GM19025 (cell line): Measurements from ENCODE around the gene NEU2.

ENCODE experiments used
- ATAC-seq: cut with Tn5 transposase; IDR thresholded peaks from one replicate; pipeline ENCODE4 v1.9.1; 2021; ENCODE audit warnings: mild to moderate bottlenecking, low read depth, moderate library complexity; ENCODE audit not compliant: unreplicated experiment

NEU2 gene

DNA sequence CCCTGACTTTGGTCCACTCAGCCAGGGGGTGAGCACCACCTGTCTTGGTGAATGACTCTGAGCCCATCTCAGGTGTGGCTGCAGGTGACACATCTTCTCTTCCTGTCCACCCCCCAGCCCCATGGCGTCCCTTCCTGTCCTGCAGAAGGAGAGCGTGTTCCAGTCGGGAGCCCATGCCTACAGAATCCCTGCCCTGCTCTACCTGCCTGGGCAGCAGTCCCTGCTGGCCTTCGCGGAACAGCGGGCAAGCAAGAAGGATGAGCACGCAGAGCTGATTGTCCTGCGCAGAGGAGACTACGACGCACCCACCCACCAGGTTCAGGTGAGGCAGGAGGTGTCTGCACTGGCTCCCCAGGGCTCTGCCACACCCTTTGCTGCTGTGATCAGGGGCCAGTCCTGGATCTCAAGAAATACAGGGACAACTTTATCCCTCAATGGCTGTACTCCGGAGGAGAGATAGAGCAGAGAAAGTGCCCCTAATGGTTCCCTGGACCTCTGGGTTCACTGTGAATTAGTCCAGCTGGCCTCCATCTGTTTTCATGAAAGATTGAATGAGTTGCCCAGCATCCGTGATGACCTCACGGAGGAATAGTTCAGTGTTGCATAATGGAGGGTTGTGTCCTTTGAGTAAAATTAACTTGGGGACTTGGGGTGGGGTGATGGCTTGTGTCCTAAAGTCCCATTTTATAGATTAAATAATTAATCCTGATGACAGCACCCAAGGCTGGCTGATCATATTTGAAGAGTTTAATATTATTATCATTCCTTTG lies at the start of gene NEU2:
TSS of gene NEU2 (plus strand) at position 122 of the 770 bp plus-strand sequence. CDS start at position 122, 0 bp downstream.
- no peak for ATAC-seq

DNA sequence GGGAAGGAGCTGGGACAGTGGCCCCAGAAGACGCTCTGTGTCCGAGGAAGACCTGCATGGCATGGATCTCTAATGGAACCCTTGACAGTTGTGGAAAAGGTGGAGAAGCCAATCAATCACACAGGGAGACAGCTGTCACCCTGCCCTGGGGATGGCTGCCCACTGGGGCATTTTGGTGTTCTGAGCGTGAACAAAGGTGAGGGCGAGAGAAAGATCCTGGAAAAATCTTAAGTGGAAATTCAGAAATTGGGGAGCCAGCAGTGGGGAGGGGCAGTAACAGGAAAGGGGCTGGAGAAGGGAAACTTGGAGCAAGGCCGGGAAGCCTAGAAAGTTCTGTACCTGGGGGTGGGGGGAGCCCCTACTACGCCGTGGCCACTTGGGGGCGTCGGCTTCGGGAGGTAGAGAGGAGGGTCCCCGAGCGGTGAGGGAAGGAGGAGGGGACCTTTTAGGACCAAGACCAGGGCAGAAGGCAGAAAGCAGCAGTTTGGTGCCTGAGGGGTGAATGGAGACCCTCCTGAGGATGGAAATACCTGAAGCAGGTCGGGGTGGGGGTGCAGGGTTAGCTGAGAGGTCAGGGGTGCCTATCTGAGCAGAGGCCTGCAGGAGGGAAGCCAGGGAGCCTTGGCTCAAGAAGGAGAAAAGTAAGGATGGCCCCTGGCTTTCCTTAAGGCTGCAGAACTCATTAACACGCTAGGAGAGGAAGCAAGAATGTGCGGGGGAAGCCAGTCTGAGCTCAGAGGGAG lies 49.4 kb upstream of the NEU2 start:
- no peak for ATAC-seq

DNA sequence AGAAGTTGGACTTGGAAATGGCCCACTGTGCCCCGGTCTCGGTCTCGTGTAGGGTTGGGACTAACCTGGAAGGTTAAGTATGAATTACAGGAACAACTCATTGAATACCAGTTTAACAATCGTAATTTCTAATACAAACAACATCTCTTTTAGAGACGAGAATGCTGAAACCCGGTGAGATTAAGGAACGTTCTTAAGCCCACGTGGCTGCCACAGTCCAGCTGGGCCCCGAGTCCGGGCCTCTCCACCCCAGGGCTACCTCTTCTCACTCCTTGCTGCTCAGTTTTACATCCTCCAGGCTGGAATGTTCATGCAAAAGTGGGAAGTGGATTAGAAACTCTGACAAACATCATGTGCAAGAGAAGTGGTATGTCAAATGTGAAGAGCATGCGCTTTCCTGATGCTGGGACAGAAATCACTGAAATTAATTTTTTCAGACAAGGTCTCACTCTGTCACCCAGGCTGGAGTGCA lies 48.8 kb upstream of the NEU2 start:
- no peak for ATAC-seq

DNA sequence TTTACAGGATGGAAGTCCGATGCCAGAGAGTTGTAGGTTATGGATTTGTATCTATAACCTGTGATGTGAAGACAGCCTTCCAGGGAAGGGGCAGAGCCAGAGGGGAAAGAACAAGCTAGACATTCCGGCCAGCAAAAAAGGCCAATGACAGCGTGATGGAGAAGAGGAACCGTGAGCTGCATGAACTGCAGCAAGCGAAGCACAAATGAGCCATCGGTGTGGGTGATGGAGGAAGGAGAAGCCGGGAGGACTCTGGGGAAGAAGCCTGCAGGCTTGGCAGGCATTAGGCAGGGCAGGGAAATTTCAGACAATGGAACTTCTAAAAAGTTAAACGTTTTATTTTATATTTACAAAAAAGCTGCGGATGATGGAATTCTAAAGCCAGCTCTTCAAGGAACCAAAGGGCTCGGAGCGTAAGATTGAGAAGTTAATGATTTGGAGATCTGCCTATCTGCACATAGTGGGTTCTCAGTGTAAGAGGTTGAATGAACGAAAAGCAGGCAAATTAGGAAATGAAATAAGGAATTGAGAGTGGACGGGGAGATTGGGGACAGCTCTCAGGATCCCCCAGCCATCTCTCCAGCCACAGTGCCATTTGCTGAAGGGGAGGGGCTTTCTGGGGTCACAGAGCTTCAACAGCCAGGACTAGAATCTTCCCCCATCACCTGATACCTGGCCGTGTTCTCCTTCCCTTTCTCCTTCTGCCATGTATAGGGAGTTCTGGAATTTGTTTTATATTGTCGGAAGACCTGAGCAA lies 47.8 kb upstream of the NEU2 start:
- no peak for ATAC-seq

DNA sequence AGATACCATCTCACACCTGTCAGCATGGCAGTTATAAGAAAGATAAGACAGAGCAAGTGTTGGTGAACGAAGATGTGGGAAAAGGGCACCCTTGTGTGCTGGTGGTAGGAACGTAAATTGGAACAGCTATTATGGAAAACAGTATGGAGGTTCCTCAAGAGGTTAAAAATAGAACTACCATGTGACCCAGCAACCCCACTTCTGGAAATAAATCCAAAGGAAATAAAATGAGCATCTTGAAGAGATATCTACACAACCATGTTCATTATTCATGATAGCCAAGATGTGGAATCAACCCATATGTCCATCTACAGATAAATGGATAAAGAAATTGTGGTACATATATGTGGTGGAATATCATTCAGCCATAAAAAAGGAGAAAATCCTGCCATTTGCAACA lies 46.3 kb upstream of the NEU2 start:
- ATAC-seq: no peak

DNA sequence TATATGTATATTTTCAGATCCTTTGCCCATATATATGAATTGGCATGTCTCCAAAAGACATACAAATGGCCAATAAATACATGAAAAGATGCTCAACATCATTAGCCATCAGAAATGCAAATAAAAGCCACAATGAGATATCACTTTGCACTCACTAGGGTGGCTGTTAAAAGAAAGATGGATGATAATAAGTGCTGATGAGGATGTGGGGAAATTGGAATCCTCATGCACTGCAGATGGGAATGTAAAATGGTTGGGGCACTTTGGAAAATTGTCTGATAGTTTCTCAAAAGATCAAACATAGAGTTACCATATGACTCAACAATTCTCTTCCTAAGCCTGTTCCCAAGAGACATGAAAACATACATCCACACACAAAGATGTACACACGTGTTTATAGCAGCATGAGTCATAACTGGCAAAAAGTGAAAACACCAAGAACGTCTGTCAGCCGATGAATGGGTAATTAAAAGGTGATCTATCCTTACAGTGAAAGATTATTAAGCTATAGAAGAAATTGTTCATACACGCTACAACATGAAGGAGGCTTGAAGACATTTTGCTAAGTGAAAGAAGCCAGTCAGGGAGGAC lies 39.1 kb upstream of the NEU2 start:
- no peak for ATAC-seq

DNA sequence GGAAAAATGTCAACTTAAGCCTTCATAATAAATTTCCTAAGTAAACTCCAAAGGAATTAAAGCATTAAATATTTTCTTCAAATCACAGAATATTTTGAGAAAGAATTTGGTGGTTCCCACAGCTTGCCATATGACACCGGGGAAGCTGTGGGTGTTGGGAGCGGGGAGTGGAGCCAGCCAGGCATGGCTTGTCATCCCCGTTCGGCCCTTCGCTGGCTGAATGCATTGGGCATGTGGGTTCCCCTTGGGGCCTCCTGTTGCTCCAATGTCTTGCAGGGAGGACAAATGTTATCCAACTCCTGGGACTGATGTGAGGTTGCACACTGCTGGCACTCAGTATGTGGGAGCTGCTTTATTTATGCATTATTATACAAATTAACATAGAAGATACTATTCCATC lies 38.0 kb upstream of the NEU2 start:
- ATAC-seq: no peak

DNA sequence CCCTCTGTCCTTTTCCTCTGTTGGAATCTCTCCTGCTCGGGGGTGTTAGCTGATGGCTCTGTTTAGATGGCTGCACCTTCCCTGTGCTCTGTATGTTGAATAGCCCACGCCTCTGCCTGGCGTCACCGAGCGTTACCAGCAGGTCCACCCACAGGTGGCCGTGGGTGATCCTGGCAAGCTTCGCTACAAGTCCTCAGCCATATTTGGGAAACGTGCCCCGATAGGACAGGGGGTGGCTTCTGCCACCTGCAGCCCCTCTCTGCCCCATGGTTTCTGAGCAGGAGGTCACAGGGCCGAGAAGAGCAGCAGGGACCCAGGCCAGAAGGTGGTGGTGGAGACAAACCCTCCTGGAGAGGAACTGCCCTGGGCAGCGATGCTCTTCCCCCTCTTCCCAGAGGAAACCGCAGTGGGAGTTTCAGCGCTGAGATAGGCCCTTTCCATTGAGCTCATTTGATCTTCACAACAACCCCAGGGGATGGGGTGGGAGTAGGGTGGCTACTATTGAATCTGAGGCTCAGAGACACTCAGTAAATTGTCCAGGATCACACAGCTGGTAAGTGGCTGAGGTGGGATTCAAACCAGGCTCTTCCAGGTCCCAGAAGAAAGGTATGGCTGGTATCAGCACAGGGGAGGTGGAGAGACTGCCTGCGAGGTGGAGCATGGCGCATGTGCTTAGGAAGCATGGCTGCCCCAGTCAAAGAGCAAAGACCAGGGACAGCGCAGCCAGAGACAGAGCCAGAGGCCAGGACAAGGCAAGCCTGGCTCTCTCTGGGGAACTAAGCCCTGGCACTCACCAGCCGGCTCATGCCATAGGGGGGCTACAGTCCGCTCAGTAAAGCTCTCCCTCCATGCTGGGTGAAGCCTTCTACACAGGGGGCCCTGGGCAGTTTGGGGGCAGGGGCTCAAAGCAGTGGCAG lies 34.5 kb upstream of the NEU2 start:
- no peak for ATAC-seq

DNA sequence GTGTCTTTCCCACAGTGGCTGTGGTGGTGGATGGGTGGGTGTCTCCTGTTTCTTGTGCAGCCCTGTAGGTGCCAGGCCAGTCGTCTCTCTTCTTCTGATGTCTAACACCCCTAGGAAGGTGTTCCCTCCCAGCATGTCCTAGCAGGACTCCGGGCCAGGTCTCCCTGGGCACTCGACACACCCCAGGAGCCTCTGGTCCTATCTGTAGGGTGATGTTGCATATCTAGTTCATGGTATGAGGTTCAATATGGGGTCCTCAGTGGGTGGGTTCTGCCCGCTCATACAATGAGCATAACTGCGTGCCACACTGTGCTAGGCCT lies 33.8 kb upstream of the NEU2 start:
- ATAC-seq: no peak

DNA sequence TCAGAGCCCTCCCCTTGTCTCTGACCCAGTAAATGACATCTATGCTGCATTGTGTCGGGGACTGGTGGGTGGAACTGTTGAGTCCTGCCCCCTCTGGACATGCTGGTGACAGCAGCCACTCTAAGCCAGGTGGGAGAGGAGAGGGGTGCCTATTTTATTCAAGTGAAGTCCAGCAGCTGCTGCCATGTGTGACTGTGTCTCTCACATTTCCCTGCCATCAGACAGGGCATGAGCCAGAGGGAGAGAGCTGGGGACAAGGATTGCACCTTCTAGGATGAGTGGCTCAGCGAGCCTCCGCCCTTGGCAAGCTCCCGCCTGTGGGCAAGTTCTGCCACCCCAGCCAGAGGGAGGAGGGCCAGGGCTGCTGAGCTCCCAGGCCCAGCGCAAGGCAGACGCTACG lies 33.1 kb upstream of the NEU2 start:
- no peak for ATAC-seq

DNA sequence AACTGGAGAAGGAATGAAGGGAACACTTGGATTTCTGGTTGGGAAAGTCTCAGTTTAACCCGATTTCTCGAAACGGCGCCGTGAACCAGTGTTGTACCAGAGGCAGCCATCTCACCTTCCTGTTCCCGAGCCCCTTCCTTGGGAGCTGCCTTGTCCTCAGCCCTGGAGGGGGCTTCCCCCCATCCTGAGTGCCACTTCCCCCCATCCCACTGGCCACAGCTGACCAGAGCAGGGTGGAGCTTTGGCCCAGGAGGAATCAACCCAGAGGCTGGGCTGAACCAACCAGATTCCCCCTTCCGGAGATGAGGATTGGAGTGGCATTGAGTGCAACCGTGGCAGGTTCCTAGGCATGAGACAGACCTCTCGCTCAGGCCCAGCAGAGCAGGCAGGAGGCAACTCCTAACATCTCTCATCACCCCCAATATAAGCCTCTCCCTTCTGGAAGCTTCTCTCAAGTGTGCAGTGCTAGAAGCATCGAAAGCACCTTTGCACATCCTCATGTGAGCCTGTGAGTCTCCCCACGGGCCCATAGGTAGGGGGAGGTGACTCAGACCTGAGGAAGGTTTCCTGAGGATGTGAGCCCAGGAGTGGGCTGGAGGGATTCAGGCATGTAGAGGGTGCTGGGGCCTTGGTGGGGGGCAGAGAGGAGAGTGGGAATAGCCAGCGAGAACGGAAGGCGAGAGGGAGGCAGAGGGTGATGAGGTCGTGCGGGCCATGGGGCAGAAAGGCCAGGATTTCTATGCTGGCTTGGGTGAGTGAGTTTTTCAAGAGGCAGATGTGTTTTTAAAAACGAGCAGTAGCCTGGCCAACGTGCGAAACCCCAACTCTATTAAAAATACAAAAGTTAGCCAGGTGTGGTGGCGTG lies 31.4 kb upstream of the NEU2 start:
- no peak for ATAC-seq

DNA sequence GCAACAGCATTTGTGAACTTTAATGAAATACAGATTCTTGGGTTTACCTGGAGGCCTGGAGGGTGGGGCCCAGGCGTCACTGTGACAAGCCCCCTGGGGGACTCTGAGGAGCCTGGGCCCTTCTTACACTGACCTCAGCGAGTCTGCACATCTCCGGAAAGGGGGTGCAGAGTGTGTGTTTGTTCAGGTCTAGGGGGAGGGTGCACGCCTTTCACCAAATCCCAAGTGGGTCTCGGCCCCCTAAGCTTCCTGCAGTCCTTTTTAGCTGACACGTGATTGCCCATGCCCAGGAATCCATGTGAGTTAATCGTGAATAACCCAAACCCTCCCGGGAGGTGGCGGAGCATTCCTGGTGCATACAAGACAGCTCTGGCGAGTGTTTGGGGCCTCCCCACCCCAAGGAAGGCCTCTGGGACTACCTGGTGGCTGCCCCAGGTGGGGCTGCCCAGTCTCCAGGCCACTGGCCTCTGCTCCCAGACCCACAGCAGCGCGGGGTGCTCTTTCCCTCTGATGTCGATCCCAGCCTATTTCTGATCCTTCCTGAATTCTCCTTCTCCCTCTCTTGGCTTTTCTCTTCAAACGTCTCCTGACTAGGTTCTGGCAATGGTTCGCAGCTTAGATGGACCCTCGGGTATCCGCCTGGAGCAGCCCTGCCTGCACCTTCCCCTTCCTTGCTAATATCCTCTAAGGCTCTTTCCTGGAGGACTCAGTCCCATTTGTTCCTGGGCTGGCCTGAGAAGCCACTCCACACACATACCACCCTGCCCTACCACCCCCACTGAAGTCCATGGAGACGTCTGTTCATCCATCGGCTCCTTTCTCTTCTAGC lies 29.4 kb upstream of the NEU2 start:
- no peak for ATAC-seq

DNA sequence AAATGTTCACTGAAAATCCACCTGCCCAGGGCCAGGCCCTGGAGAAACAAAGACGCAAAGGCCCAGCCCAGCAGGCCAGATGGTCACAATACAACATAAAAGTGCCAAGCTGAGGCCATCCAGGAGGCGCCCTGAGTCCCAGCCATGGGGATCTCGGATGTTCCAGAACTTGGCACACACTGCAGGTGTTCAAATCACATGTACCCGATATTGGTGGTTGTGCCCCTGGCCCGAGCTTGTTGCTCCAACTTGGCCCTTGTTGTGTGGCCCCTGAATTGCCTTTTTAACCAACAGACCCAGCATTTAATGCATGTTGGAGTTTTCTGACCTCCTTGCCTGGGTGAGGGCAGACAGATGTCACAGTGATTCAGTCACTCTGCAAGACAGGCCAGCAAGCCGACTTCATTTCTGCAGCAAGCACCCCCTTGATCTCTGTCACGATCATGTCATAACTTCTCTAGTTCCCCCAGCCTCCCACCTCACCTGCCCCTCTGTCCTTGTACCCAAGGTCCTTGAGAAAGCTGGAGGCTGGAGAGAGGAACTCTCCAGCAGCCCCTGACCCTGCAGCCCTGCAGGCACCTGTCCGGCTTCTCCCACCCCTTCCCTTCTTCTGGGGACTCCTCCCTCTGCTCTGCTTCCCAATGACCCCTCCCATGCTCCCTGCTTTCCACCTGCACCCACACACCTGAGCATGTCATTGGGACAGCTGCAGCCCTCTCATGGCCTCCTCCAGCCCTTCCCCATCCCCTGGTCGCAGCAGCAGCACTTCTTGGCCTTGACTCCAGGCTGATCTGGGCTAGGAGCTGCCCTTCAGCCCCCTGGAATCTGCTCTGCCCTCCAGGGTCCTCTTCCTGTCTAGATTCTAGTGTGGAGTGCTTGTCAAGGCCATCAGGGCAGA lies 28.6 kb upstream of the NEU2 start:
- no peak for ATAC-seq

DNA sequence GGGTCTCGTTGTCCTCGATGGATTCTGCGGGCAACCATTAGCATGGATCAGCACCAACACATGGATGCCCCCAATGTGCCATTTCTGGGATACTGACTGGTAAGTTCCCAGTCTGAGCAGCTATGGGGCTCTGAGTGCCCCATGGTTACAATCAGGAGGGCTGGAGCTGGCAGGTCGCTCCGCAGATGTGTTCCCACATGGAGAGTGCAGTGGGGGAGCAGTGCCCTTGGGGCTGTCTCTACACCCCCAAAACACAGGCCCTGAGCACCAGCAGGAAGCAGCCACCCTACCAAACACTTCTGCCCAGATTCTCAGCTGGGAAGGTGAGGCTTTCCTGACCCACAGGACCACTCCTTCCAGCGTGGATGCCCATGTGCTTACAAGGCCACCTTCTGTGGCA lies 27.4 kb upstream of the NEU2 start:
- ATAC-seq: no peak

DNA sequence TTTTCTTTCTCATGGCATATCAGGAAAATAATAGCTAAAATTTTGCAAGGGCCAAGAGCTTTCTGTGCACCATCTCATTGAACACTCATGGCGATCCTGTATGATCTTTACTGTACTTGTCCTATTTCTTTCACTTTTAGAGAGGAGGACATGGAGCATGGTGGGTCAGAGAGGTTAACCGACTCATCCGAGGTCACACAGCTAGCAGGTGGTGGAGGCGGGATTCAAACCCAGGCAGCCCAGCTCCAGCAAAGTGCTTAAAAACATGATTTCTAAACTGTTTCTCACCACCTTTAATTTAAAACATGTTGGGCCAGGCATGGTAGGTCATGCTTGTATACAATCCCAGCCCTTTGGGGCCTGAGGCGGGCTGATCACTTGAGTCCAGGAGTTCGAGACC lies 25.8 kb upstream of the NEU2 start:
- no peak for ATAC-seq

DNA sequence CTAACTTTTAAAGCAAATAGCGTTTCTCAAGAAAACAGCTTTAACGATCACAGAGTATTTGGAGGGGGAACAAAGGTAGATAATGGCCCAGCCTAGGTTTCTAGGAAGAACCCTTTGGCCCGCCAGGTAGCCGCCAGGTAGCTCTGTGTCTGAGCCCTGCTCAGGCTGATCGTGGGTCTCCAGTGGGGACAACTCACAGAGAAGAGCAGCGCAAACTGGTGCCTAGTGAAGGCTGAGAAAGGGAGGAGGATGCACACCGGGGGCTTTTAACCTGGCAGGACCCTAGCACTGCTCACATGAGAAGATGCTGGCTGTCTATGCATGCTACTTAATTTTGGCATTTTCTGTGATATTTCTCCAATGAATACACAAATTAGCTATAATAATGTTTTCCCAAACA lies 25.2 kb upstream of the NEU2 start:
- no peak for ATAC-seq

DNA sequence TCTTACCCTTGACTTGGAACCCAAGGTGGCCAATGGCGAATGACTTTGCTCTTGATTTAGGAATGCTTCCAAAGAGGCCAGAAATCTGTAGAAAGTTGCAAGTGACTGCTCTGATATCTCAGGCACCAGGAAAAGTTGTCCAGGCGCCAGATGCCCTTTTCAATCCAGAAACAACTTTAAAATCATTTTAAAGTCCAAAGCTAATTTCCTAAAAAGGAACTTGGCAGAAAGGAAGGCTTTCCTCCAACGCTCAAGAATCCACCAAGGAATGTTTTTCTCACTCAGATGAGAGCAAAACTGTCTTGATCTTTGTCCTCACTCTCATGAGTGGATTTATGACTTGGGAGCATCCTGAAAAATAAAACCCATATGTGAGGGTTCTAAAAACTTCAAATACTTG lies 24.7 kb upstream of the NEU2 start:
- ATAC-seq: no peak
